GM12878 (cell line): Measurements from ENCODE around the gene CACNA2D1. TPM values are rescaled to one million over a fixed set of nuclear protein-coding genes. Genes with fewer than 3 reads are reported as not detected.

Source experiments
- ATAC-seq: fragments of 200-7000 bp; cut with Tn5 transposase; 3 replicates; pipeline ENCODE4 v1.9.1; 2020; ENCODE audit warnings: mild to moderate bottlenecking, moderate library complexity
- BruUV-seq: library from RNA; stranded (reverse); fragments of 400-500 nt; replicated peaks from 2 replicates; lab custom pipeline; 2021; lab: Mats Ljungman, UMichigan
- CTCF ChIA-PET: fragments of 300-600 bp; sonication (Branson Sonifier 250); formaldehyde crosslinking; extraction: SDS; loops from one replicate; lab custom pipeline; 2021; ENCODE audit warnings: inconsistent platforms; lab: Yijun Ruan, JAX
- POLR2A ChIA-PET: fragments of 350-600 bp; formaldehyde crosslinking; extraction: SDS; loops from one replicate; lab custom pipeline; 2021; ENCODE audit warnings: inconsistent platforms; lab: Charles Lee
- RAD21 ChIA-PET: fragments of 300-600 bp; sonication (Branson Sonifier 250); formaldehyde crosslinking; loops from one replicate; lab custom pipeline; 2023; ENCODE audit warnings: antibody characterized with exemption; ENCODE audit not compliant: unreplicated experiment; lab: Charles Lee
- SMC1A ChIA-PET: fragments of 300-600 bp; sonication (Branson Sonifier 250); formaldehyde crosslinking; loops from one replicate; lab custom pipeline; 2023; ENCODE audit not compliant: unreplicated experiment, uncharacterized antibody; lab: Charles Lee
- DNase-seq: peaks from one replicate; pipeline ENCODE4 v3.0.0-alpha.2; 2011; ENCODE audit warnings: low read depth, low spot score
- FAIRE-seq: peaks from 3 replicates; lab custom pipeline; 2011; peaks lifted over from hg19 to GRCh38; lab: Jason Lieb, UNC
- H2AFZ ChIP-seq: 2 replicates; pipeline ENCODE4 v1.6.0; 2011; ENCODE audit warnings: low read depth, low read length, control low read depth; ENCODE audit not compliant: control insufficient read depth
- H3K27ac ChIP-seq: 2 replicates; pipeline ENCODE4 v1.5.1; 2011; ENCODE audit warnings: control low read depth; ENCODE audit not compliant: control insufficient read depth, insufficient read depth
- H3K27me3 ChIP-seq, 2 experiments: replicated peaks in 1 of 2; 2 replicates each; pipeline versions ENCODE4 v1.6.0 to v1.6.1; 2011; ENCODE audit warnings: low read length in 1 of 2; ENCODE audit not compliant: control insufficient read depth in 2 of 2, insufficient read depth in 2 of 2
- H3K36me3 ChIP-seq, 2 experiments: 2 replicates each; pipeline ENCODE4 v1.5.1; 2011; ENCODE audit warnings: low read length in 1 of 2; ENCODE audit not compliant: control insufficient read depth in 2 of 2, insufficient read depth in 2 of 2
- H3K4me1 ChIP-seq: 2 replicates; pipeline ENCODE4 v1.6.1; 2011; ENCODE audit warnings: mild to moderate bottlenecking, low read length, moderate library complexity, mixed read lengths; ENCODE audit not compliant: control insufficient read depth, insufficient read depth
- H3K4me2 ChIP-seq: 2 replicates; pipeline ENCODE4 v1.6.0; 2011; ENCODE audit warnings: control low read depth; ENCODE audit not compliant: control insufficient read depth, insufficient read depth
- H3K4me3 ChIP-seq: fragments of 200-600 bp; sonication (generic); 2 replicates; pipeline ENCODE4 v1.5.1; 2016
- H3K79me2 ChIP-seq: 2 replicates; pipeline ENCODE4 v1.6.0; 2011; ENCODE audit warnings: low read length; ENCODE audit not compliant: control insufficient read depth, insufficient read depth
- H3K9ac ChIP-seq: 2 replicates; pipeline ENCODE4 v1.8.0; 2011; ENCODE audit warnings: low read length, control low read depth, mixed read lengths; ENCODE audit not compliant: control insufficient read depth, insufficient read depth
- H3K9me3 ChIP-seq: replicated peaks from 3 replicates; pipeline ENCODE4 v1.5.1; 2011; ENCODE audit warnings: mild to moderate bottlenecking, low read length; ENCODE audit not compliant: control insufficient read depth, insufficient read depth
- H4K20me1 ChIP-seq: 2 replicates; pipeline ENCODE4 v1.6.0; 2011; ENCODE audit not compliant: control insufficient read depth, insufficient read depth
- E2F8 ChIP-seq: fragments of 450-650 bp; IDR thresholded peaks from 2 replicates; pipeline ENCODE4 v1.6.1; 2018; ENCODE audit warnings: mild to moderate bottlenecking, low read depth, moderate library complexity; ENCODE audit not compliant: partially characterized antibody
- EED ChIP-seq: sonication (generic); IDR thresholded peaks from 2 replicates; pipeline ENCODE4 v1.6.1; 2016; ENCODE audit warnings: antibody characterized with exemption, low read depth
- ETV6 ChIP-seq, 2 experiments: fragments of 450-650 bp in 1 of 2; IDR thresholded peaks in 1 of 2; conservative IDR thresholded peaks in 1 of 2; 2 replicates each; pipeline ENCODE4 v1.6.1; 2014; ENCODE audit warnings: antibody characterized with exemption in 1 of 2, borderline replicate concordance in 1 of 2, low read depth in 1 of 2, mild to moderate bottlenecking in 1 of 2, moderate library complexity in 1 of 2
- MXI1 ChIP-seq: fragments of 150-350 bp; IDR thresholded peaks from 2 replicates; pipeline ENCODE4 v1.6.1; 2011; ENCODE audit warnings: low read depth, mild to moderate bottlenecking, inconsistent platforms, low read length, improper control_type of control experiment
- NBN ChIP-seq: fragments of 450-650 bp; IDR thresholded peaks from 2 replicates; pipeline ENCODE4 v1.6.1; 2016
- RELA ChIP-seq: fragments of 450-650 bp; IDR thresholded peaks from 2 replicates; pipeline ENCODE4 v1.8.0; 2014; ENCODE audit warnings: borderline replicate concordance; ENCODE audit not compliant: partially characterized antibody
- SMARCA5 ChIP-seq: fragments of 450-650 bp; IDR thresholded peaks from 2 replicates; pipeline ENCODE4 v1.6.1; 2017; ENCODE audit warnings: mild to moderate bottlenecking
- TCF7 ChIP-seq: IDR thresholded peaks from 2 replicates; pipeline ENCODE4 v1.6.1; 2014; ENCODE audit warnings: antibody characterized with exemption, borderline replicate concordance
- ZNF24 ChIP-seq: fragments of 450-650 bp; IDR thresholded peaks from 2 replicates; pipeline ENCODE4 v1.6.1; 2017; ENCODE audit warnings: antibody characterized with exemption, mild to moderate bottlenecking
- ZNF592 ChIP-seq: fragments of 450-650 bp; IDR thresholded peaks from 2 replicates; pipeline ENCODE4 v1.6.1; 2017; ENCODE audit warnings: mild to moderate bottlenecking, moderate library complexity
- WGBS: methylation state at CpG from one replicate; pipeline ENCODE4 v1.1.6; 2016; ENCODE audit warnings: low lambda C conversion rate; ENCODE audit not compliant: insufficient replicate concordance, insufficient coverage; ENCODE audit errors: missing lambda C conversion rate; 5-methylcytosine and 5-hydroxymethylcytosine counted together
- in situ Hi-C: fragments of 300-500 bp; cut with MboI; formaldehyde crosslinking; loops from 9 replicates; pipeline ENCODE4 v1.14.3; 2018; ENCODE audit warnings: mixed read lengths
- intact Hi-C: fragments of 100-400 bp; cut with micrococcal nuclease; formaldehyde crosslinking; loops from one replicate; pipeline ENCODE4 v1.14.2; 2022; ENCODE audit not compliant: unreplicated experiment
- polyA plus RNA-seq, 11 experiments: library from polyadenylated mRNA; depleted of rRNA in 4 of 11; unstranded in 6 of 11; stranded (reverse) in 5 of 11; fragments of >200 nt; fragmentation: Nextera tagmentation in 4 of 11; fragmentation: Illumina TruSeq in 1 of 11; extraction: Ambion mirVana in 4 of 11; extraction: Trizol in 1 of 11; gene quantifications; 1 replicate in 1 of 11; 2 replicates in 10 of 11; pipeline versions ENCODE4 v1.2.1 to v1.2.3, GENCODE V29; 2011 to 2016; ENCODE audit warnings: inconsistent platforms in 2 of 11, missing spikeins in 2 of 11, low read depth in 1 of 11
- total RNA-seq, 4 experiments: library from RNA; depleted of rRNA in 3 of 4; stranded (reverse); fragments of >200 nt in 3 of 4; fragmentation: Illumina TruSeq in 1 of 4; extraction: Trizol in 1 of 4; gene quantifications; 2 replicates each; pipeline versions ENCODE4 v1.2.1 to v1.2.3, GENCODE V29; 2013 to 2021

The CACNA2D1 gene
- total and polyA plus RNA-seq, 10 of the 15 experiments (the other 5 are each of a cell fraction or from before 2014, with no cell fraction given): 0.14 to 14.8 (median 0.97) TPM

GRCh38 chr7:82416402-82416801, 27.2 kb downstream of the CACNA2D1 start:
- Histone ChIP-seq H4K20me1 (no peaks in the 10 kb centered on the region), H3K27ac (no peak overlapping the region), H2AFZ (no peak overlapping the region), H3K79me2 (no peaks in the 10 kb centered on the region), H3K4me2 (no peak overlapping the region), H3K36me3 (no peaks in the 10 kb centered on the region), H3K9me3 (no peaks in the 10 kb centered on the region), H3K27me3 (no peaks in the 10 kb centered on the region), H3K4me1 (no peaks in the 10 kb centered on the region), H3K4me3 (no peak overlapping the region), H3K9ac (no peak overlapping the region)
- WGBS: 75% methylated on average over 1 of the region's 1 CpG
- no TSS peak for BruUV-seq
- SMC1A ChIA-PET: interaction anchor here (4.1 to 5.1 kb wide), 2 partner anchors 8 to 21 kb away, joined by 32 to 58 read pairs; no protein-coding TSS in a partner anchor
- POLR2A ChIA-PET: no interaction called here
- RAD21 ChIA-PET: interaction anchor here (1.0 to 5.2 kb wide), 2 partner anchors 8 to 11 kb away, joined by 3 to 34 read pairs; no protein-coding TSS in a partner anchor
- intact Hi-C loops: no loop called here
- CTCF ChIA-PET: no interaction called here
- ATAC-seq (no peak), FAIRE-seq (no peak), DNase-seq (no peak)
- no peak for TF ChIP-seq ETV6 (conservative IDR thresholded peaks at IDR 0.05 in 1 of 2, IDR thresholded peaks at IDR 0.05 in 1 of 2; ENCODE audit: borderline replicate concordance in 1 of 2, low read depth in 1 of 2)
- TF ChIP-seq NBN: no peak
- TF ChIP-seq RELA: no peak
- TF ChIP-seq E2F8: no peak
- no peak for TF ChIP-seq TCF7
- TF ChIP-seq ZNF592: no peak
- no peak for TF ChIP-seq SMARCA5
- no peak for TF ChIP-seq EED
- TF ChIP-seq MXI1: no peak
- no peak for TF ChIP-seq ZNF24
- in situ Hi-C loops: no loop called here
